ENCODE results near the gene ZNF33B.

ZNF33B gene

DNA sequence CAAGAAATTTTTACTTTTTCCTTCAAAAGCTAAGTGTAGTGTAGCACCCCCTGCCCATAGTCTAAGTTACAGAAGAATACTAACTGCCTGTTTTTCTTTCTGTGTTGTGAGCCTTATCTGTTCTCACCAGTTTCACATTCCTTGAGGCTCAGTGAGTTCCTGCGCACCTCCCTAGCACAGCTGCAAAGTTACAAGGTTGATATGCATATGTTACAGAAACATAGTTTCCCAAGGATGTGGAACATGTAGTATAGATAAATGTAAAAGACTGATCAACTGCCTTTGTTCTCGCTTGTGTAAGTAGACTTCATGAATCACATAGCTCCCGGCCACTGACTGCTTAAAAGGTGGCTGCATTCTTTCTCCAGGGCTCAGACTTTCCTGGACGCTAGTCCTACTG lies 6.7 kb upstream of the ZNF33B start:
- H3K9me3 ChIP-seq (replicated peaks; ENCODE audit: low read length): no peaks in the 10 kb centered on the region
- H3K4me3 ChIP-seq (ENCODE audit: low read length): no peak overlapping the region
- no peak overlapping the region for H3K4me2 ChIP-seq (ENCODE audit: low read length)
- H3K27me3 ChIP-seq (ENCODE audit: control insufficient read depth, insufficient read depth, low read length): no peaks in the 10 kb centered on the region
- H3K4me1 ChIP-seq (ENCODE audit: control insufficient read depth, insufficient read depth, low read length): no peaks in the 10 kb centered on the region
- H3K36me3 ChIP-seq (ENCODE audit: insufficient read depth, low read length): no peaks in the 10 kb centered on the region
- H3K9ac ChIP-seq (ENCODE audit: low read depth, low read length): no peak overlapping the region

- no peaks in the 10 kb centered on the region for H3K27me3 ChIP-seq (ENCODE audit: control insufficient read depth, insufficient read depth, low read length)
- peaks cover 6% of the 10 kb centered on the region for H3K4me1 ChIP-seq (ENCODE audit: control insufficient read depth, insufficient read depth, low read length)
- H3K9ac ChIP-seq (ENCODE audit: low read depth, low read length): no peak overlapping the region
- no peaks in the 10 kb centered on the region for H3K36me3 ChIP-seq (ENCODE audit: insufficient read depth, low read length)
- no peaks in the 10 kb centered on the region for H3K9me3 ChIP-seq (replicated peaks; ENCODE audit: low read length)
- H3K4me3 ChIP-seq (ENCODE audit: low read length): no peak overlapping the region
- H3K4me2 ChIP-seq (ENCODE audit: low read length): no peak overlapping the region
Observed at GRCh38 chr10:42640610-42641229, 2.4 kb upstream of the ZNF33B start.

DNA sequence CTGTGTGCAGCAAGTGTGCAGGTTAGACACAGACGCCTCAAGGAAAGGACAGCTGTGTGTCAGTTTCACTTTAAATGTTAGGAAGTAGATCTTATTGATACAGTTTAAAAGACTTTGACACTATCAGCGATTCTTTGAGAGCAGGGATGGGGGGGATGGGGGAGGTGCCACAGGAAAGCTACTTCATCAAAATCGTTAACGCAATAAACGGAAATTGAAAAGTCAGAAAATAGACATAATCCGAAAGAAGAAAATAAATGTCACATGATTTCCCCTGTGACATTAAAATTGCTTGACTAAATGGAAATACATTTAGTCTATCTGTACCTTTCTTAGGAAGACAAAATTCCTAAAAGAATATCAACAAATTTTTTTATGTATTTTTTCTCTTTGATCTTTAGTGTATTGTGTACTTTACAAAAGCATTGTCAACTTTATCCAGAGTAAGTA lies 476 bp upstream of the ZNF33B start:
- H3K27me3 ChIP-seq (ENCODE audit: control insufficient read depth, insufficient read depth, low read length): no peaks in the 10 kb centered on the region
- peak overlapping the region; percentile 87 for H3K4me3 ChIP-seq (ENCODE audit: low read length)
- peak overlapping the region; percentile 94 for H3K4me2 ChIP-seq (ENCODE audit: low read length)
- H3K9ac ChIP-seq (ENCODE audit: low read depth, low read length): peak overlapping the region; percentile 87
- H3K4me1 ChIP-seq (ENCODE audit: control insufficient read depth, insufficient read depth, low read length): peaks cover 6% of the 10 kb centered on the region
- H3K36me3 ChIP-seq (ENCODE audit: insufficient read depth, low read length): no peaks in the 10 kb centered on the region
- H3K9me3 ChIP-seq (replicated peaks; ENCODE audit: low read length): no peaks in the 10 kb centered on the region

DNA sequence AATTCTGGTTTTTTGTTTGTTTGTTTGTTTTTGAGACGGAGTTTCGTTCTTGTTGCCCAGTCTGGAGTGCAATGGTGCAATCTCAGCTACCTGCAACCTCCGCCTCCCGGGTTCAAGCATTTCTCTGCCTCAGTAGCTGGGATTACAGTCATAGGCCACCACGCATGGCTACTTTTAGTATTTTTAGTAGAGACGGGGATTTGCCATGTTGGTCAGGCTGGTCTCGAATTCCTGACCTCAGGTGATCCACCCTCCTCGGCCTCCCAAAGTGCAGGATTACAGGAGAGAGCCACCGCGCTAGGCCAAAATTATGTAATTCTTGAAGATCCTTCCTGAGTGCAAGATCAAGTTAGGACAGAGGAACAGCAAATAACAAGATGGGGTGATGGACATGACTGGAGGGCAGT lies 719 bp downstream of the ZNF33B start:
- Histone ChIP-seq H3K36me3 (ENCODE audit: insufficient read depth, low read length) (no peaks in the 10 kb centered on the region), H3K9ac (ENCODE audit: low read depth, low read length) (peak overlapping the region; percentile 87)

DNA sequence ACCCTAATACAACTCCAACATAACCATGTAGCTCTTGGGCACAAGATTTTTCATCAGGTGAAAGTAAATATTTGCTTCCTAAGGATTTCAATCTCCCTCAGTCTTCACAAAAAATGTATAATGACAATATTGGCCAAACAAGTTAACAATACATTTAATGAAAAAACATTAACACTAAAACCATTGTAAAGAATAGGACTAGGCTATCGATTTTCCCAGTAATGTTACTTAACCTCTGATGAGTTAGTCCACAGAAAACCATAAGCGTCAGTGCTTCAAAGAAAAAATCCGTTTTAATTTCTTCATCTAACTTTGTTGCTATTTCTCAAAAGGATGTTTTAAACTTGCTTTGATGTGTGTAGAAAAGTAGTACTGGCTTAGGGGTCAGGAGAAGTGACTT lies 1.2 kb downstream of the ZNF33B start:
- no peaks in the 10 kb centered on the region for H3K27me3 ChIP-seq (ENCODE audit: control insufficient read depth, insufficient read depth, low read length)
- H3K4me3 ChIP-seq (ENCODE audit: low read length): peak overlapping the region; percentile 87
- peaks cover 6% of the 10 kb centered on the region for H3K4me1 ChIP-seq (ENCODE audit: control insufficient read depth, insufficient read depth, low read length)
- H3K4me2 ChIP-seq (ENCODE audit: low read length): peak overlapping the region; percentile 94
- H3K9ac ChIP-seq (ENCODE audit: low read depth, low read length): peak overlapping the region; percentile 87
- no peaks in the 10 kb centered on the region for H3K36me3 ChIP-seq (ENCODE audit: insufficient read depth, low read length)
- H3K9me3 ChIP-seq (replicated peaks; ENCODE audit: low read length): no peaks in the 10 kb centered on the region

More for the DNA sequence above, 719 bp downstream of the ZNF33B start:
- Histone ChIP-seq H3K9me3 (replicated peaks; ENCODE audit: low read length) (no peaks in the 10 kb centered on the region), H3K4me3 (ENCODE audit: low read length) (peak overlapping the region; percentile 87), H3K27me3 (ENCODE audit: control insufficient read depth, insufficient read depth, low read length) (no peaks in the 10 kb centered on the region), H3K4me1 (ENCODE audit: control insufficient read depth, insufficient read depth, low read length) (peaks cover 6% of the 10 kb centered on the region), H3K4me2 (ENCODE audit: low read length) (peak overlapping the region; percentile 94)

- no peak overlapping the region for H3K4me3 ChIP-seq (ENCODE audit: low read length)
- peaks cover 6% of the 10 kb centered on the region for H3K4me1 ChIP-seq (ENCODE audit: control insufficient read depth, insufficient read depth, low read length)
- no peaks in the 10 kb centered on the region for H3K9me3 ChIP-seq (replicated peaks; ENCODE audit: low read length)
- H3K27me3 ChIP-seq (ENCODE audit: control insufficient read depth, insufficient read depth, low read length): no peaks in the 10 kb centered on the region
- peaks cover 5% of the 10 kb centered on the region for H3K36me3 ChIP-seq (ENCODE audit: insufficient read depth, low read length)
- H3K9ac ChIP-seq (ENCODE audit: low read depth, low read length): no peak overlapping the region
- no peak overlapping the region for H3K4me2 ChIP-seq (ENCODE audit: low read length)
Observed at GRCh38 chr10:42635098-42635497, 3.3 kb downstream of the ZNF33B start.

DNA sequence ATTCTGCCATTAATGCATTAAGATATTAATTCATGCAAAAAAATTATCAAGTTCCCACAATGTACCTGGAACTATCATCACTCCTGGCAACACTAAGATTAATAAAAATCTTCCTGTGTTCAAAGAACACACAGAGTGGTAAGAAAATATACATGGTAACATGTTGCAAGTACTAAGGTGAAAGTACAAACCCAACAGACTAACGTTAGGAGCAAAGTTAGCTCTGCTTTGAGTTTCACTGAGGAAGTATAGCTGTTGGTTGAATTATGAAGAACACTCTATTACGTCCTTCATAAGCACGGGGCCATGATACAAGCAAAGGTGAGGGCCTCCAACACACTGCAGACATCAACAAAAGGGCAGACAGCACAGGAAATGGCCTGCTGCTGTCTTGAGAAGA lies 5.8 kb downstream of the ZNF33B start:
- Histone ChIP-seq H3K9me3 (replicated peaks; ENCODE audit: low read length) (no peaks in the 10 kb centered on the region), H3K36me3 (ENCODE audit: insufficient read depth, low read length) (peaks cover 5% of the 10 kb centered on the region), H3K9ac (ENCODE audit: low read depth, low read length) (no peak overlapping the region), H3K4me1 (ENCODE audit: control insufficient read depth, insufficient read depth, low read length) (peaks cover 4% of the 10 kb centered on the region), H3K4me3 (ENCODE audit: low read length) (no peak overlapping the region), H3K27me3 (ENCODE audit: control insufficient read depth, insufficient read depth, low read length) (no peaks in the 10 kb centered on the region), H3K4me2 (ENCODE audit: low read length) (no peak overlapping the region)

DNA sequence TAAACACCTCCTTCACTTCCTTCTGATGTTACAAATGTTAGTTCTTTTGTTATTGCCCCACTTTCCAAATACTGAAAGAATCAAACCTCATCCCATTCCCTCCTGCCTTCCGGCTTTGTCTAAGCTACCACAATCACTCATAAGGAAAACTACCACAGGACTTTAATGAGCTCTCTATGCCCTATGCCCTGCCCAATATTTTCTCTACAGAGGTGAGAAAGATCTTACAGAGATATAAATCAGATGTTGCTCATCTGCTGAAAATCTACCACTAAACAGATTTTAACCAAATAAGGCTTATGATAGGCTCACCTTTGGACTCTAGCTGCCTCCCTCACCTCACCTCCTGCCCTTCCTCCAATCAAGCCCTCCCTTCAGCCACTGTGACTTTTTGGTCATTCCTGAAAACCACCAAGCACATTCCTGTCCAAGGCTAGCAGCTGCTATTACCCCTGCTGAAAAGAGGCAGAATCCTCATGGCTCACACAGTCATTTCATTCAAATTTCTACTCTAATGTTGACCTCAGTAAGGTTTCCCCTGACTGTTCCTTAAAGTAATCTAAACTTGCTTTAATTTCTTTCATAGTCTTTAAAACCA lies 7.7 kb downstream of the ZNF33B start:
- Histone ChIP-seq H3K4me1 (ENCODE audit: control insufficient read depth, insufficient read depth, low read length) (no peaks in the 10 kb centered on the region), H3K4me3 (ENCODE audit: low read length) (no peak overlapping the region), H3K27me3 (ENCODE audit: control insufficient read depth, insufficient read depth, low read length) (no peaks in the 10 kb centered on the region), H3K9ac (ENCODE audit: low read depth, low read length) (no peak overlapping the region), H3K4me2 (ENCODE audit: low read length) (no peak overlapping the region), H3K36me3 (ENCODE audit: insufficient read depth, low read length) (peaks cover 12% of the 10 kb centered on the region), H3K9me3 (replicated peaks; ENCODE audit: low read length) (no peaks in the 10 kb centered on the region)

- H3K4me2 ChIP-seq (ENCODE audit: low read length): no peak overlapping the region
- H3K4me3 ChIP-seq (ENCODE audit: low read length): no peak overlapping the region
- H3K36me3 ChIP-seq (ENCODE audit: insufficient read depth, low read length): peaks cover 12% of the 10 kb centered on the region
- H3K27me3 ChIP-seq (ENCODE audit: control insufficient read depth, insufficient read depth, low read length): no peaks in the 10 kb centered on the region
- no peaks in the 10 kb centered on the region for H3K9me3 ChIP-seq (replicated peaks; ENCODE audit: low read length)
- no peak overlapping the region for H3K9ac ChIP-seq (ENCODE audit: low read depth, low read length)
- no peaks in the 10 kb centered on the region for H3K4me1 ChIP-seq (ENCODE audit: control insufficient read depth, insufficient read depth, low read length)
Observed at GRCh38 chr10:42623929-42624328, 14.4 kb downstream of the ZNF33B start.

DNA sequence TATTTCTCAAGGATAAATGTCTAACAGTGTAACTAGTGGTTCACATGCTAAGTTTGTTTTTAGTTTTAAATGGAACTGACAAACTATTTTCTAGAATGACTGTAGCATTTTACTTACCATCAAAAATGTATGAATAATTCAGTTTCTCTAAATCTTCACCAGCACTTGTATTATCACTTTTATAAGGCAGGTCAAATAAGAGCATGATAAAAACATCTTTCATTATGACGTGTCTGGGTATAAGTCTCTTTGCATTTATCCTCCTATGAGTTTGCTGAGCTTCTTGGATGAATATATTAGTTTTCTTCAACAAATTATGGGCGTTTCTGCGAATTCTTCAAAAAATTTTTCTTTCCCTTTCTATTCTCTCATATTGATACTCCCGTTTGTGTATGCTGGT lies 19.9 kb downstream of the ZNF33B start:
- Histone ChIP-seq H3K4me3 (ENCODE audit: low read length) (no peak overlapping the region), H3K36me3 (ENCODE audit: insufficient read depth, low read length) (no peaks in the 10 kb centered on the region), H3K9me3 (replicated peaks; ENCODE audit: low read length) (no peaks in the 10 kb centered on the region), H3K27me3 (ENCODE audit: control insufficient read depth, insufficient read depth, low read length) (no peaks in the 10 kb centered on the region), H3K9ac (ENCODE audit: low read depth, low read length) (no peak overlapping the region), H3K4me2 (ENCODE audit: low read length) (no peak overlapping the region), H3K4me1 (ENCODE audit: control insufficient read depth, insufficient read depth, low read length) (no peaks in the 10 kb centered on the region)

DNA sequence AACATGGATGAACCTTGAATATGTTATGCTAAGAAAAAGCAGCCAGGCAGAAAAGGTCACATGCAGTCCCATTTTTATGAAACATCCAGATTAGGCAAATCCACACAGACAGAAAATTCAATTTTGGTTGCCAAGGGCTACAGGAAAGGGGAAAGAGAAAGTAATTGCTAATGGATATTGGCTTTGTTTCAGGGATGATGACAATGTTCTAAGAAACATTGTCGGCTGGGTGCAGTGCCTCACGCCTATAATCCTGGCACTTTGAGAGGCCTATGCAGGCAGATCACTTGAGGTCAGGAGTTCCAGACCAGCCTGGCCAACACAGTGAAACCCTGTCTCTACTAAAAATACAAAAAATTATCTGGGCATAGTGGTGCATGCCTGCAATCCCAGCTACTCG lies 23.0 kb downstream of the ZNF33B start:
- no peak overlapping the region for H3K4me3 ChIP-seq (ENCODE audit: low read length)
- H3K9ac ChIP-seq (ENCODE audit: low read depth, low read length): no peak overlapping the region
- H3K4me2 ChIP-seq (ENCODE audit: low read length): no peak overlapping the region
- H3K36me3 ChIP-seq (ENCODE audit: insufficient read depth, low read length): no peaks in the 10 kb centered on the region
- H3K4me1 ChIP-seq (ENCODE audit: control insufficient read depth, insufficient read depth, low read length): no peaks in the 10 kb centered on the region
- H3K9me3 ChIP-seq (replicated peaks; ENCODE audit: low read length): no peaks in the 10 kb centered on the region
- no peaks in the 10 kb centered on the region for H3K27me3 ChIP-seq (ENCODE audit: control insufficient read depth, insufficient read depth, low read length)

DNA sequence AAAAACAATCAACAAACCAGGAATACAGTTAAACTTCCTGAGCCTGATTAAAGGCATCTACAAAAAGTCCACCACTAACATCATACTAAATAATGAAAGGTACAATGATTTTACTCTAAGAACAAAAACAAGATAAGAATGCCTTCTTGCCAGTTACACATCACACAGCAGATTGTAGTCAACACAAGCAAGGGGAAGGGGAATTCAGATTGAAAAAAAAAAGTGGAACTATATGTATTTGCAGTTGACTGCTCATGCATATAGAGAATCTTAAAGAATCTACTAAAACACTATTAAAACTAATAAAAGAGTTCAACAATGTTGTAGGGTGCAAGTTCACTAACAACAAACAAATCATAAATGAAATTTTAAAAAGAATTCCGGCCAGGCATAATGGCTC lies 28.5 kb downstream of the ZNF33B start:
- no peaks in the 10 kb centered on the region for H3K4me1 ChIP-seq (ENCODE audit: control insufficient read depth, insufficient read depth, low read length)
- H3K36me3 ChIP-seq (ENCODE audit: insufficient read depth, low read length): no peaks in the 10 kb centered on the region
- H3K9me3 ChIP-seq (replicated peaks; ENCODE audit: low read length): no peaks in the 10 kb centered on the region
- no peak overlapping the region for H3K4me2 ChIP-seq (ENCODE audit: low read length)
- no peaks in the 10 kb centered on the region for H3K27me3 ChIP-seq (ENCODE audit: control insufficient read depth, insufficient read depth, low read length)
- no peak overlapping the region for H3K4me3 ChIP-seq (ENCODE audit: low read length)
- no peak overlapping the region for H3K9ac ChIP-seq (ENCODE audit: low read depth, low read length)
